Stimulated activated CD4-positive, alpha-beta T cell treated with anti-CD3 and anti-CD28 coated beads, Interleukin-4, amount 100 ng/mL, for 24 hours (primary cell): Measurements from ENCODE around the gene MAMSTR.
"Not testable (repeated sequence)": the region's sequence is repeated elsewhere in the genome, so short reads cannot be mapped to it uniquely, and the experiment has no call there.

Experiments used
- DNase-seq: peaks from one replicate; pipeline ENCODE4 v3.0.0-alpha.2; 2020

The MAMSTR gene

DNA sequence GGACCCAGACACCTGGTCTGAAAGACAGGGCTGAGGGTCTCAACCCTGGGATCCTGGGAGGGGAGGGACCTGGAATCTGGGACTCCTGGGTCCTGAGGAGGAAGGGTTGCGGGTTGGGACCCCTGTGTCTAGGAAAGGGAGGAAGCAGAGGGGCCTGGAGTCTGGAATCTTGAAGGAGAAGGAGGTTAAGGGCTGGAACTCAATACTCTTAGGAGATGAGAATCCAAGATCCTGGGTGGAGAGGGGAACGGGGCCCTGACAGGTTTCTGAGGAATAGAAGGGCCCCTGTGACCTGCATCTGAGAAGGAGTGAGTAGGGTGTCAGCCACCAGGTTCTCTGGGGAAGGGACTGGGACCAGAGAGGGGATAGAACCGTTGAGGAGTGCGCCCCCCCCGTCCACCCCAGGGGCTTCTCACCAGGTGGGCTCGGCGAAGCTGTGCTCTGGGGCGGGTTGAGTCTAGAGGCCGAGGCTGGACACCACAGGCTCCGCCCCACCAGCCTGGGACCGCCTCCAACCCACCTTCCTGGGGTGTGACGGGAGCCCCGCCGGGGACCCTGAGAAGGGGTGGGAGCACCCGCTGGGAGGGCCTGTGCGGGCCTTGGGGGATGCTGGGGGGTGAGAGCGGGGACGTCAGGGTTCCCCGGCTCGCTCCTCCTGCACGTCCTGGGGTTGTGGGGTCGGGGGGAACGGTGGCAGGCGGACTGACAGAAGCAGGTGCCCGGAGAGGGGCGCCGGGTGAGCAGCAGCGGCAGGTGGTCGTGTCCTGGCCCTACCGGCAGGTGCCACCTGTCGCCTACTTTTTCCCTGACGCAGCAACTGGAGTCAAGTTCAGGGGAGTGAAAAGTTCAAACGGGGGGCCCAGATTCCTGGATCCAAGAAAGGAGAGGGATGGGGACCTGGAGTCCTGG, at the start of gene MAMSTR:
Gene MAMSTR, minus strand, starts transcription at position 463 of the 909 bp plus-strand sequence. CDS start 694 bp downstream, outside the sequence.
- no peak for DNase-seq

DNA sequence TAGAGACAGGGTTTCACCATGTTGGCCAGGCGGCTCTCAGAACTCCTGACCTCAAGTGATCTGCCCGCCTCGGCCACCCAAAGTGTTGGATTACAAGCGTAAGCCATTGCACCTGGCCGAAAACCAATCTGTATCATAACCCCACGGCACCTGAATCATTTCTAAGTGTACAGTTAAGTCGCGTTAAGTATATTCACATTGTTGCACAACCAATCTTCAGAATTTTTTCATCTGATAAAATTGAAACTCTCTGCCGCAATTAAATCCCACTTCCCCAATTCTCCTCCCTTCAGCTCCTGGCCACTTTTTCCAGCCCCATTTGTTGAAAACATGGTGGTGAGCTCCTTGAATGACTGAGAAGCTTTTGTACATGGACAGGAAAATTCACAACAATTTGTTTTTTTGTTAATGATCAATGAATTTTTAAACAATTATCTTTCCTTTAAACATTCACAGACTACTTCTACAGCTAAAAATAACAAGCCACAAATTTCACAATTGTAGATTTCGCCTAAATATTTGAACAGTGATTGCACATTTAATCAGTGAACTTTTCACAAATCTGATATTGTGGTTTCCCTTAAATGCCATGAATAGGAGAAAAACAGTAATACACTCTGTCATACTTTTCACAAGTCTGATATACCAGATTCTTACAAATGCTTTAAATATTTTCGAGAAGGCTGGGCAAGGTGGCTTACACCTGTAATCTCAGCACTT, 49.6 kb upstream of the MAMSTR start:
- DNase-seq = no peak

DNA sequence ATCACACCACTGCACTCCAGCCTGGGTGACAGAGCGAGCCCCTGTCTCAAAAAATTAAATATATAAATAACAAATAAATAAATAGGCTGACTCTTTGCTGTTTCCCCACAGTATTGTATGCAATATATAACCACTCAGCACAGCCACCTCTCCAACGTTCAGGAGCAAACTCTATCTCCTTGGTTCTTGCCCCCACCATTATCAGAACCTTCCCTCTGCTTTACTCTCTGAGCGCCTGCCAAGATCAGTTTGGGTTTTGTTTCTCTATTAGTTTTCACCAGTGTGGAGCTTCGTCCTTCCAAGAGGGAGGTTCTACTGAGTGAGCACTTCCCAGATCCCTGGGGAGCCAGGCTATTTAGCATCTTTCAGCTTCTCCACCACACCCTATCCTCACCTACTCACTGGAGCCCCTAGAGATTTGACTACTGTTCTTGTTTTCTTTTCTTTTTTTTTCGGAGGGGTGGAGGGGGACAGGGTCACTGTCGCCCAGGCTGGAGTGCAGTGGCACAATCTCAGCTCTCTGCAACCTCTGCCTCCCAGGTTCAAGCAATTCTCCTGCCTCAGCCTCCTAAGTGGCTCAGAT, 48.7 kb upstream of the MAMSTR start:
- not testable (repeated sequence) for DNase-seq

DNA sequence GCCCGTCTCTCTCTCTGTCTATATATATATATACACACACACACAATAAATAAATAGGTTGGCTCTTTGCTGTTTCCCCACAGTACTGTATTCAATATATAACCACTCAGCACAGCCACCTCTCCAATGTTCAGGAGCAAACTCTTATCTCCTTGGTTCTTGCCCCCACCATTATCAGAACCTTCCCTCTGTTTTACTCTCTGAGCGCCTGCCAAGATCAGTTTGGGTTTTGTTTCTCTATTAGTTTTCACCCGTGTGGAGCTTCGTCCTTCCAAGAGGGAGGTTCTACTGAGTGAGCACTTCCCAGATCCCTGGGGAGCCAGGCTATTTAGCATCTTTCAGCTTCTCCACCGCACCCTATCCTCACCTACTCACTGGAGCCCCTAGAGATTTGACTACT, 46.3 kb upstream of the MAMSTR start:
- not testable (repeated sequence) for DNase-seq

DNA sequence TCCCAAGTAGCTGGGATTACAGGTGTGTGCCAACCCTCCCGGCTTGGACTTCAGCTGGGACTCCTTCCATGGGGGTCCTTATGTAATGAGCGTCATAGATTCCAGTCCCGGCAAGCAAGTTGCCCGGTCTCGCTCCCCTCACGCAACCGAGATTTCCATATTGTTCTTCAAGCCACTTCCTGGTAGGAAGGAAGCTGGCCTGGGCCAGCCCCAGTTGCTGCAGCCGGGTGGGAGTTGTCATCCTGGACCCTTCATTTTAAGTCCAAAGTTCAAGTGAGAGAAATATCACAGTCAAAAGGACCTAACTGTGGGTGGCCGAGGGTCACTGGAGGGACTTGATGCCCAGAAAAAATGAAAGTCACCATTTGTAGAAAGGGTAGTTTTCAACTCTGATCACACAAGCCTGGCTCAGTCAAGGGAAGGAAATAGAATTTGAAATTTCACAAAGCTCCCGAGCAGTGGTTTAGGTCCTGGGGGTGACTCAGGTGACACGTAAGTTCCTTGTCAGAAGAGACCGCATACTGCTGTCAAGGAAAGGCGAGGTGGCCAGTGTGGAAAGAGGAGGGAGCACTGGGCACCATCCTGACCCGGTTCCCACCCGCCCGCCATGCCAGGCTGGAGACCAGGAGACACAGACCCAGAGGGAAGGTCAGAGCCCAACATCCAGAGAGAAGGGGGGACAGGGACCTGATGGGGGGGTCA, 41.1 kb upstream of the MAMSTR start:
- no peak for DNase-seq

GRCh38 chr19:48757741-48758144, 38.2 kb upstream of the MAMSTR start:
- no peak for DNase-seq

- no peak for DNase-seq
Measured at GRCh38 chr19:48757089-48757675, 37.7 kb upstream of the MAMSTR start.

- no peak for DNase-seq
Measured at GRCh38 chr19:48756686-48757085, 37.2 kb upstream of the MAMSTR start.

- no peak for DNase-seq
Measured at GRCh38 chr19:48756212-48756611, 36.7 kb upstream of the MAMSTR start.

GRCh38 chr19:48755787-48756186, 36.3 kb upstream of the MAMSTR start:
- DNase-seq = no peak

- no peak for DNase-seq
Measured at GRCh38 chr19:48755084-48755641, 35.6 kb upstream of the MAMSTR start, which contains the start of gene FGF21. FGF21 (plus strand) TSS chr19:48755524; CDS start chr19:48756237, 713 bp downstream.

DNA sequence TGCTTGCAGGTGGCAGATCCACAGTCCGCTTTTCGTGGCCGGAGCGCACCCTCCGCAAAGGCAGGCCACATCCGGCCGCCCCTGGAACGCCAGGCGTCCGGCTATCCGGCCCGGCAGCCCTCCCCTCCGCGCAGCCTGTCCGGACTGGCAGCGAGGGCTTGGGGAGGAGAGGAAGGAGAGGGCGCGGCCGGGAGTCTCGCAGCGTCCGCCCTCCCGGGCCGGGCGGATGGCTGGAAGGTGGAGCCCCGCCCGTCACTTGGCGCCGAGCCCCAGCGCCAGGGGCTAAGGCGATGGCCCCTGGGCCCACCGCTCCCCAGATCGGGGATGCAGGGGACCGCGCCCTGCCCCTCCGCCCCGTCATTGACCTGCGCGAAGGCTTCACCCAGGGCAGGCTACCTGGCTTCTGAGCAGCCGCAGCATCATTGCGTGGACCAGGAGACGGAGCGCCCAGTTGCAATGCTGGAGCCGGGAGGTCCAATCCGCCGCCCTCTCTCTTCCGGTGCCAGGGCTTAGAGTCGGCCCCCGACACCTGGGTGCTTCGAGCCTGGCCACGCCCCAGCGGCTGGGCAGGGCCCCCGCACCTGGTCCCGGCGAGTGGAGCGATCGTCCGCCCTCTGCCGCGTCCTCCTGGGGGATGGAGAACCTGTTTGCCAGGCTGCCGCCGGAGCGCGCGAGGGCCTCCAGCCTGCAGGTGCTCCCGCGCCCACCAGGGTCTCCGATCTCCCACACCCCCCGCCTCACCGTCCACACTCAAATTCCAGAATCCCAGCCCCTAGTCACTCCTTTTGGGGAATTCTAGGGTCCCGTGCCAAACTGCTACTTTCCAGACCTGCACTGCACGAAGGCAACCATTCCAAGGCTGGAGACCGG, 33.2 kb upstream of the MAMSTR start, which contains the start of gene FUT1:
Gene FUT1, minus strand, starts transcription at position 146 of the 870 bp plus-strand sequence. CDS start 1,360 bp downstream, outside the sequence.
- peak; percentile 20 for DNase-seq

DNA sequence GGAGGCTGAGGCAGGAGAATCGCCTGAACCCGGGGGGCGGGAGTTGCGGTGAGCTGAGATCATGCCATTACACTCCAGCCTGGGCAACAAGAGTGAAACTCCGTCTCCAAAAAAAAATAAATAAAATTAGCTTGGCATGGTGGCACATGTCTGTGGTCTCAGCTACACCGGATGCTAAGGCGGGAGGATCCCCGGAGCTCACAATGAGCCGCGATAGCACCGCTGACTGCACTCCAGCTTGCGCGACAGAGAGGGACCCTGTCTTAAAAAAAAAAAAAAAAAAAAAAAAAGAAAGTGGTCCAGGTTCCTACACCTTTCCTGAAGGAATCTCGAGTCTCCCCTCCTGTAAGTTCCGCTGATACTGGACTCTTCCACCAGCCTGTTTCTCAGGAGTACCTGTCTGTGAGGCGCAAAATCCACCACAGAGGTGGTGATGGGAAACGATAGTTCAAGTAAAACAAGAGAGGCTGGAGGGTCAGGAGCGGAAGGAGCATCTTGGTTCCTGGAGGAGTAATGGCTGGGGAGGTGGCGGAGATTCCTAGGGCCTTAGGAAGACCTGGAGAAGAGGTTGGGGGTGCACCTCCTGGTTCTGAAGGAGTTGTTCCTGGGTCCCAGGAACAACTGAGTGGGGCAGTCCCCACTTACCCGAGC, 32.4 kb upstream of the MAMSTR start:
- no peak for DNase-seq

DNA sequence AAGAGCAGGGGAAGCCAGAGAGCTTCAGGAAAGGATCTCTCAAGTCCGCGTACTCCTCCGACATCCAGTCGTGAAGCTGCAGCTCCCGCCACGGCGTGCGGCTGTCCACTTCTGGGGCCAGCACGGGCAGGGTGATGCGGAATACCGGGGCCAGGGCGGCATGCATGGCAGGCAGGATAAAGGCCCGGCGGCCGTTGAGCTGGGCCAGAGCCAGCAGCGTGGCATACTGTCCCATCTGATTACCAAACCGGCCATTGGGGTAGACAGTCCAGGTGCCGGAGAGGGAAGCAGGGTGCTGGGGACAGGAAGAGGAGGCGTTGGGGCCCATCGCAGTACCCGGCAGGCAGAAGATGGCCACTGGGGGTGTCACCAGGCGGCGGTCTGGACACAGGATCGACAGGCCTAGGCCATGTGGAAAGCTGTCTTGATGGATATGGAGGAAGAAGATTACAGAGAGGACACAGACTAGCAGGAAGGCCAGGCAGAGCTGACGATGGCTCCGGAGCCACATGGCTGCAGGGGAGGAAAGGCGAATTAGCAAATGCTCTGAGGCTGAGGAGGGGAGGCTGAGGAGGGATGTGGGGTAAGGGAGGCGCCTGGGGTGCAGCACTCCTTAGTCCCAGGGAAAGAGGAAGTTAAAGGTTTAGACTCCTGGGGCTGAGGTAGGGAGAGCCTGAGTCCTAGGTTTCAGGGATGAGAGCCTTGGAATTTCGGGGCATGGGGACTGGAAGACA, 31.4 kb upstream of the MAMSTR start:
- no peak for DNase-seq

DNA sequence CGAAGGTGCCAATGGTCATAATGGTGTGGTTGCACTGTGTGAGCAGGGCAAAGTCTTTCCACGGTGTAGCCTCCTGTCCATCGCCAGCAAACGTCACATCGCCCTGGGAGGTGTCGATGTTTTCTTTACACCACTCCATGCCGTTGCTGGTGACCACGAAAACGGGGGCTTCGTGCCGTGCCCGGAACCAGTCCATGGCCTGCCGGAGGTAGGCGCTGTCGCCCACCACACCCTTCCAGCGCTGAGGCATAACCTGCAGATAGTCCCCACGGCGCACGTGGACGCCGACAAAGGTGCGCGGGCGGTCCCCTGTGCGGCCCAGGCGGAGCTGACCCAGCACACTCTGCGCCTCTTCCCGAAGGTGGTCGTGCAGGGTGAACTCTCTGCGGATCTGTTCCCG, 30.8 kb upstream of the MAMSTR start:
- no peak for DNase-seq

DNA sequence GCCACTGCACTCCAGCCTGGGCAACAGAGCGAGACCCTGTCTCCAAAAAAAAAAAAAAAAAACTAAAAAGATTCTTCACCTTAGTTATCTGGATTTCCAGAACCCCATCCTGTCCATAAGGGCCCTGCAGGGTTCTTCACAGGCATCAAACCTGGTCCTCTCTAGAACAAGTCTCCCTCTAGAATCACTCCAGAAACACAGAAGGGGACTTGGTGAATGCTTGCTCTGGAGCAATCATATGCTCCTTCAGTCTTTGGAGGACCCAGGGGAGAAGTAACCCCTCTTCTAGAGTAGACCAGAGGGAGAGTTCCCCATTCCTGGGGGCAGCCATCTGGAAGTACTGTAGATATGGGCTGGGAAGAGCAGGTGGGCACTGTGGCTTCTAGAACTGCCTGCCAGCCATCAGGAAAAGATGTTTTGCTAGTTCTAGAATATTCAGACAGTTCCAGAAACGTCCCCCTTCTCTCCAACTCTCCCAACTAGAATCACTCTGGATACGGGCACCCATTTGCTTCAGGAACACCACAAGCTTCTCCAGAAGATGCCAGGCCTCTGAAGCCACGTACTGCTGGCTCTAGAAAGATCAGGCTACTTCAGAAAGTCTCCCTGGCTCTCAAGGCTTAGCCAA, 30.2 kb upstream of the MAMSTR start:
- DNase-seq = no peak

- DNase-seq = peak; percentile 52
Measured at GRCh38 chr19:48746738-48747575, 27.4 kb upstream of the MAMSTR start, which contains the start of gene IZUMO1. IZUMO1 (minus strand) TSS chr19:48746909; CDS start chr19:48745859, 1,050 bp downstream.

DNA sequence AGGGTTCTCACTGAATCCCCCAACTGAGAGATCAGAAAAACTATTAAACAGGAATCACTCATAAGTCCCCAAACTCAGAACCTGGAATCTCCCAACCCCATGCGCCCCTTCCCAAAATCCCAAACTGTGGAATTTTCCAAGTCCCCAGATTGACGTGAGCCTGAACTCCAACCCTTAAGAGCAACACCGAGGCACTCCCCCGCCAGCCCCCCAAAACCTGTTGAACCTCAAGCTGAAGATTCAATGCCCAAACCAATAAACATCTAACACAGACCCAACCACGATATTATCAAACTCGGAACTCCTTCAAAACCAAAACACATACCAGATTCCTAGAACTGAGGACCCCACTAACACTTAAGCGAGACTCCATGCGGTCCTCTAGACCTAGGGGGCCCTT, 26.6 kb upstream of the MAMSTR start:
- DNase-seq = no peak
